ENCODE data around the gene ELOVL1.

The ELOVL1 gene

DNA sequence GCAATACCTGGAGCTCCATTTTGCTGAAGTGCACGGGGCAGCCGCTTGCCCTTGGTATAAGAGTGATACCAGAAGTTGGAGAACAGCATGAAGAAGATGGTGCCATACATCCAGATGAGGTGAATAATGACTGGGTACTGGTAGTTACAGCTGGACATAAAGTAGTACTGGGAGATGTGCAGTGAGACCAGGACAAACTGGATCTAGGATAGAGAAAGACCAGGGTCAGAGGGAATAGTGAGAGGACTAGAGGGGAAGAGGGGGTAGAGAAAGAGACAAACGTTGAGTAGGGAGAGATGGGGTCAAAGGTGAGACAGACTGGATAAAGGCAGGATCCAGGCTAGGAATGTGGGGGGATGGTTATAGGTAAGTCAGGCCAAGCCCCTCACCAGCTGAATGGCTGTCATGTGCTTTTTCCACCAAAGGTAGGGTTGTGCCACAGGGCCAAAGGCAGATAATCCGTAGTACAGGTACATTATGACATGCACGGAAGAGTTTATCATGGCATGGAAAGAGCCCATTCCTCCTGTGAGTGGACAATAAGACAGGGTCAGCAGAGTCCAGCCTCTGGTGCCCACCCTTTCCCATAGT, 3.8 kb downstream of the ELOVL1 start:
- in situ Hi-C loops (cut with MboI; ENCODE audit: low pct_unique_long_range_greater_than_20kb, low sequenced_read_pairs, unreplicated experiment), result loop anchor here (25.0 kb wide), 1 partner anchor 127 kb away; no protein-coding TSS in a partner anchor
- no peak for DNase-seq (ENCODE audit: low spot score)
- TF ChIP-seq, protein P1, sequence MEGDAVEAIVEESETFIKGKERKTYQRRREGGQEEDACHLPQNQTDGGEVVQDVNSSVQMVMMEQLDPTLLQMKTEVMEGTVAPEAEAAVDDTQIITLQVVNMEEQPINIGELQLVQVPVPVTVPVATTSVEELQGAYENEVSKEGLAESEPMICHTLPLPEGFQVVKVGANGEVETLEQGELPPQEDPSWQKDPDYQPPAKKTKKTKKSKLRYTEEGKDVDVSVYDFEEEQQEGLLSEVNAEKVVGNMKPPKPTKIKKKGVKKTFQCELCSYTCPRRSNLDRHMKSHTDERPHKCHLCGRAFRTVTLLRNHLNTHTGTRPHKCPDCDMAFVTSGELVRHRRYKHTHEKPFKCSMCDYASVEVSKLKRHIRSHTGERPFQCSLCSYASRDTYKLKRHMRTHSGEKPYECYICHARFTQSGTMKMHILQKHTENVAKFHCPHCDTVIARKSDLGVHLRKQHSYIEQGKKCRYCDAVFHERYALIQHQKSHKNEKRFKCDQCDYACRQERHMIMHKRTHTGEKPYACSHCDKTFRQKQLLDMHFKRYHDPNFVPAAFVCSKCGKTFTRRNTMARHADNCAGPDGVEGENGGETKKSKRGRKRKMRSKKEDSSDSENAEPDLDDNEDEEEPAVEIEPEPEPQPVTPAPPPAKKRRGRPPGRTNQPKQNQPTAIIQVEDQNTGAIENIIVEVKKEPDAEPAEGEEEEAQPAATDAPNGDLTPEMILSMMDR (IDR thresholded peaks at IDR 0.05; ENCODE audit: extremely low read depth, insufficient read depth, missing control alignments), result no peak

DNA sequence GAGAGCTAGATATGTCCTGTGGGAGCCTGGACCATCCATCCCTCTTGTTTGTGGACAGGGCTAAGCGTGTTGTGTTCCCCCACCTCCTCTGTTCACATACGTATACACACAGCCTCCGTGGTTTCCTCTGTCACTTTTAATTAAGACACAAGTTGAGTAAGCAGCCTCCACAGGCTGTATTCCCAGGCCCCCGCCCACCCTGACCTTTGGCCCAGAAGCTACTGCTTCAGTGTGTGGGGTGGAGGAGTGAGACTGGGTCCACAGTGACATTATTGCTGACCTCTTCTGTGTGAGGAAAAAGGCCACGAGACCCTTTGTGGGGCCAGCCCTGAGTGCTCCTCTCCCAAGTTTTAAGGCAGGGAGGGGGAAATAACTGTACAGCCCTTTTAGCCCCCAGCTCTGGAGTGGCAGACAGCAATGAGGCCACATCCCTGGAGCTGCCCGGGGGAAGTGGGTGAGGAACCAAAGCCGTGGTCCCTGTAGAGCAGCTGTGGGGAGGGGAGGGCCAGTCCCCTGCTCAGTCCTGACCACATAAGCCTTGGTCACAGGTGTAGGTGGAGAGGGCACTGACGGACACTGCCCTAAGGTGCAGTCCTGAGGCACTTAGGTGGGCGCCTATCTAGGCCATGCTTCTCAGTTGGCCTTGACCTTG, 4.4 kb downstream of the ELOVL1 start:
- TF ChIP-seq, protein P1 (IDR thresholded peaks at IDR 0.05; ENCODE audit: extremely low read depth, insufficient read depth, missing control alignments), result no peak
- in situ Hi-C loops (cut with MboI; ENCODE audit: low pct_unique_long_range_greater_than_20kb, low sequenced_read_pairs, unreplicated experiment), result loop anchor here (25.0 kb wide), 1 partner anchor 126 kb away; no protein-coding TSS in a partner anchor
- DNase-seq (ENCODE audit: low spot score), result no peak

DNA sequence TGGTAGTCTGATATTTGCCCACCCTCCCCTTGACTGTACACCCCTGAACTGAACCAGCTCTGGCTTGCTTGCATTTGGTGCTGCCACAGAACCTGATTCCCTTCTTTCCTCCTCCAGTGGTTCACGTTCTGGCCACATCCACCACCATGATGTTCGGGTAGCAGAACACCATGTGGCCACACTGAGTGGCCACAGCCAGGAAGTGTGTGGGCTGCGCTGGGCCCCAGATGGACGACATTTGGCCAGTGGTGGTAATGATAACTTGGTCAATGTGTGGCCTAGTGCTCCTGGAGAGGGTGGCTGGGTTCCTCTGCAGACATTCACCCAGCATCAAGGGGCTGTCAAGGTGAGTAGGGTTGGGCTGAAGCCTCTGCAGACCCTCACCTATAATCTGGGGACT, 7.2 kb downstream of the ELOVL1 start:
- no peak for DNase-seq (ENCODE audit: low spot score)
- TF ChIP-seq, protein P1 (IDR thresholded peaks at IDR 0.05; ENCODE audit: extremely low read depth, insufficient read depth, missing control alignments), result no peak
- in situ Hi-C loops (cut with MboI; ENCODE audit: low pct_unique_long_range_greater_than_20kb, low sequenced_read_pairs, unreplicated experiment), result loop anchor here (25.0 kb wide), 1 partner anchor 123 kb away; no protein-coding TSS in a partner anchor

DNA sequence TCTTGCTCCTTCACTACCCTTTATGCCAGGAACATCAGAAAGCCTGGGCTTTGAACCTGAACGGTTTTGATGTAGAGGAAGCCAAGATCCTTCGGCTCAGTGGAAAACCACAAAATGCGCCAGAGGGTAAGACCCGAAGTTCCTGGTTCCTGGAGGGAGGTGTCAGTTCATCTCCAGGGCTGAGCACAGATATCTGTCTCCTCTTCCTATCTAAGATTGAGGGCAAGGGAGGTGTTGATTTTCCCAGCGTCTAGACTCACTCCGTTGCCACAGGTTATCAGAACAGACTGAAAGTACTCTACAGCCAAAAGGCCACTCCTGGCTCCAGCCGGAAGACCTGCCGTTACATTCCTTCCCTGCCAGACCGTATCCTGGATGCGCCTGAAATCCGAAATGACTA, 8.1 kb downstream of the ELOVL1 start:
- in situ Hi-C loops (cut with MboI; ENCODE audit: low pct_unique_long_range_greater_than_20kb, low sequenced_read_pairs, unreplicated experiment), result loop anchor here (25.0 kb wide), 1 partner anchor 122 kb away; no protein-coding TSS in a partner anchor
- DNase-seq (ENCODE audit: low spot score), result no peak
- TF ChIP-seq, protein P1 (IDR thresholded peaks at IDR 0.05; ENCODE audit: extremely low read depth, insufficient read depth, missing control alignments), result no peak

DNA sequence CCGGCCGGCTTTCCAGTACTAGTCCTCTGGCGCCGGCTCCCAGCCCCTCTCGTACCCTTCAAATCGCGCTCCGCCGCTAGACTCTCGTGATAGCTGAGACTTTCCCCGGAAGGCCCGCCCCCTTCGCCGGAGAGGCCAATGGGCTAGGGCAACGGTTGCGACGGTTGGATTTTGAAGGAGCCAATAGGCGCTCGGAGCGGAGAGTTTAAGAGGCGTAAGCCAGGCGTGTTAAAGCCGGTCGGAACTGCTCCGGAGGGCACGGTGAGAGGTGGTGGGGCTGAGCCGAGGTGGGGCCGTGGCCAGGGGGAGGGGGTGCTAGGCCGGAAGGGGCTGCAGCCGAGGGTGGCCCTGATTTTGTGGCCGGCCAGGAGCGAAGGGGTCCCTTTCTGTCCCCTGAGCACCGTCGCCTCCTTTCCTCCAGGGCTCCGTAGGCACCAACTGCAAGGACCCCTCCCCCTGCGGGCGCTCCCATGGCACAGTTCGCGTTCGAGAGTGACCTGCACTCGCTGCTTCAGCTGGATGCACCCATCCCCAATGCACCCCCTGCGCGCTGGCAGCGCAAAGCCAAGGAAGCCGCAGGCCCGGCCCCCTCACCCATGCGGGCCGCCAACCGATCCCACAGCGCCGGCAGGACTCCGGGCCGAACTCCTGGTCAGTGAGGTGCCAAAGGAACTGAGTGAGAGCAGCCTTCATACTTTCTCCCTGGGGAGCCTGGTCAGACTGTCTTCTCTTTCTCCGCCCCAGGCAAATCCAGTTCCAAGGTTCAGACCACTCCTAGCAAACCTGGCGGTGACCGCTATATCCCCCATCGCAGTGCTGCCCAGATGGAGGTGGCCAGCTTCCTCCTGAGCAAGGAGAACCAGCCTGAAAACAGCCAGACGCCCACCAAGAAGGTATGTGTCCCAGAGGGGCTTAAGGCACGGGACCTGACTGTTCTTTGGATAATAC, 8.8 kb downstream of the ELOVL1 start, which contains the start of gene CDC20:
Gene CDC20 (plus strand): TSS at position 236 of the 948 bp plus-strand sequence. CDS start 235 bp downstream, at position 471.
- TF ChIP-seq, protein P1 (IDR thresholded peaks at IDR 0.05; ENCODE audit: extremely low read depth, insufficient read depth, missing control alignments), result no peak
- in situ Hi-C loops (cut with MboI; ENCODE audit: low pct_unique_long_range_greater_than_20kb, low sequenced_read_pairs, unreplicated experiment), result loop anchor here (25.0 kb wide), 1 partner anchor 122 kb away; no protein-coding TSS in a partner anchor

More for the DNA sequence above, 8.8 kb downstream of the ELOVL1 start, which contains the start of gene CDC20:
- peak; percentile 98 for DNase-seq (ENCODE audit: low spot score)

Measured in GM13977 (cell line).